CD8-positive, alpha-beta memory T cell (primary cell): ENCODE results near the gene CEP104. TPM values are rescaled to one million over a fixed set of nuclear protein-coding genes. Genes with fewer than 3 reads are reported as not detected.
A peak's percentile ranks its signal among the peaks of the same experiment; 100 is the strongest.

Source experiments
- CTCF ChIA-PET: fragments of 350-600 bp; sonication (Branson Sonifier 250); formaldehyde crosslinking; loops from one replicate; lab custom pipeline; 2021; ENCODE audit warnings: antibody characterized with exemption; lab: Charles Lee
- POLR2A ChIA-PET: fragments of 350-600 bp; sonication (Branson Sonifier 250); formaldehyde crosslinking; loops from one replicate; lab custom pipeline; 2021; ENCODE audit warnings: antibody characterized with exemption; lab: Charles Lee
- DNase-seq, 5 donors: peaks; one replicate each; pipeline versions ENCODE4 v3.0.0 to v3.0.0-alpha.2; 2020 to 2022; ENCODE audit warnings: mixed read lengths in 1 of 5
- H3K27ac ChIP-seq: one replicate; pipeline ENCODE4 v1.7.0; 2013; ENCODE audit warnings: low read depth, mild to moderate bottlenecking, low read length, moderate library complexity
- H3K27me3 ChIP-seq: 2 replicates; pipeline ENCODE4 v1.7.0; 2013; ENCODE audit warnings: low read length, mild to moderate bottlenecking; ENCODE audit not compliant: insufficient read depth, poor library complexity, severe bottlenecking
- H3K36me3 ChIP-seq: 2 replicates; pipeline ENCODE4 v1.7.0; 2013; ENCODE audit warnings: mild to moderate bottlenecking, low read length, moderate library complexity; ENCODE audit not compliant: insufficient read depth
- H3K4me1 ChIP-seq: 2 replicates; pipeline ENCODE4 v1.7.0; 2013; ENCODE audit warnings: mild to moderate bottlenecking, low read length, moderate library complexity; ENCODE audit not compliant: insufficient read depth
- H3K4me3 ChIP-seq: 2 replicates; pipeline ENCODE4 v1.7.0; 2013; ENCODE audit warnings: mild to moderate bottlenecking, low read length
- H3K9me3 ChIP-seq: 2 replicates; pipeline ENCODE4 v1.7.0; 2013; ENCODE audit warnings: mild to moderate bottlenecking, low read length
- H3K27ac Mint-ChIP-seq, 8 donors: one replicate each; pipeline ENCODE4 v1.8.0; 2020 to 2021; ENCODE audit warnings: mixed read lengths in 8 of 8, mild to moderate bottlenecking in 6 of 8, inconsistent platforms in 3 of 8, moderate library complexity in 3 of 8
- H3K27me3 Mint-ChIP-seq, 2 donors: one replicate each; pipeline ENCODE4 v1.8.0; 2020 to 2021; ENCODE audit warnings: mixed read lengths in 2 of 2, mild to moderate bottlenecking in 1 of 2, moderate library complexity in 1 of 2
- H3K36me3 Mint-ChIP-seq, 3 donors: one replicate each; pipeline ENCODE4 v1.8.0; 2020 to 2021; ENCODE audit warnings: mixed read lengths in 3 of 3, inconsistent platforms in 1 of 3, mild to moderate bottlenecking in 1 of 3
- H3K4me1 Mint-ChIP-seq, 3 donors: one replicate each; pipeline ENCODE4 v1.8.0; 2020 to 2021; ENCODE audit warnings: mixed read lengths in 3 of 3, inconsistent platforms in 1 of 3, mild to moderate bottlenecking in 1 of 3
- H3K4me3 Mint-ChIP-seq, 7 donors: one replicate each; pipeline ENCODE4 v1.8.0; 2020 to 2021; ENCODE audit warnings: mixed read lengths in 7 of 7, mild to moderate bottlenecking in 6 of 7, moderate library complexity in 4 of 7, inconsistent platforms in 2 of 7
- H3K9me3 Mint-ChIP-seq, 5 donors: one replicate each; pipeline ENCODE4 v1.8.0; 2020 to 2022; ENCODE audit warnings: mixed read lengths in 5 of 5, mild to moderate bottlenecking in 3 of 5, moderate library complexity in 2 of 5, inconsistent platforms in 1 of 5
- polyA plus RNA-seq: library from polyadenylated mRNA; unstranded; fragments of 300-500 nt; fragmentation: Illumina TruSeq; gene quantifications from one replicate; pipeline ENCODE4 v1.2.3, GENCODE V29; 2021
- total RNA-seq, 2 experiments: library from RNA; stranded (reverse); gene quantifications; one replicate each; pipeline ENCODE4 v1.2.3, GENCODE V29; 2021

The CEP104 gene
- total and polyA plus RNA-seq, 3 experiments from 2014 or later: 29.4 to 47.0 (median 45.0) TPM

DNA sequence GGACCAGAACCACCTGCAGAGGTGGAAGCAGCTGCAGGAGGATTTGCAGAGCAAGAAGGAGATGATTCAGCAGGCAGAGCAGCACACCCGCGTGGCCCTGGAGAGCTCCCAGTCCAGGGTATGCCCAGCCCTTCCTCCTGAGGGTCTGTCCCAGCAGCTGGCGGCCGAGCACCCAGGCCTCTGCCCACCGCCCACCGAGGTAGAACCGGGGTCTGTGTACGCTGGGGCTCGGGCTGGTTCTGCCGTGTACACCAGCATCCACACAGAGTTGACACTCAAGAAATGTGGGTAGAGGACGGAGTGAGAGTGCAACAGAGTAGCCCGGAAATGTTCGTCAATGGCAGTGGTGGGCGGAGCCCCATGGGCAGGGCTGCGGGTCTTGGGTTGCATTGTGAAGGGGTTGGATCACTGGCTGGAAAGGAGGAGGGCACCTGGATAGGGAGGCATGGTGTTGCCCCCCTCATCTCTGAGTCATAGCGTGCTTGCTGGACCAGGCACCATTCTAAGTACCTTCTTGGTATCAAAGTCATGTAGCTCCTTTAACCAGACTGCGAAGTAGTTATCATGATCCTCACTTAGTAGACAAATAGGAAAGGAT, 89.6 kb downstream of the CEP104 start:
- H3K4me1 ChIP-seq: peaks cover 12% of the 10 kb centered on the region
- H3K27ac ChIP-seq: no peak overlapping the region
- no peaks in the 10 kb centered on the region for H3K27me3 ChIP-seq
- ChIA-PET CTCF (interaction anchor here (1.4 kb wide), 1 partner anchor 43 kb away, joined by 4 read pairs; no protein-coding TSS in a partner anchor), POLR2A (interaction anchor here (0.7 to 0.8 kb wide), 2 partner anchors 8 to 128 kb away, joined by 3 to 4 read pairs; no protein-coding TSS in a partner anchor)
- DNase-seq: peak in 1 of 5 donors; percentile 38
- no peak overlapping the region for H3K4me3 ChIP-seq
- H3K36me3 ChIP-seq: no peaks in the 10 kb centered on the region
- H3K4me3 Mint-ChIP-seq: no peak overlapping the region
- peaks cover 6 to 26% of the 10 kb centered on the region in 2 donors for H3K27me3 Mint-ChIP-seq
- no peak overlapping the region for H3K27ac Mint-ChIP-seq
- H3K36me3 Mint-ChIP-seq: no peaks in the 10 kb centered on the region
- no peaks in the 10 kb centered on the region for H3K9me3 Mint-ChIP-seq
- no peaks in the 10 kb centered on the region for H3K9me3 ChIP-seq
- peaks cover 0 to 7% (median 2%) of the 10 kb centered on the region in 3 donors for H3K4me1 Mint-ChIP-seq

GRCh38 chr1:3763351-3764125, 93.5 kb downstream of the CEP104 start:
- Histone ChIP-seq H3K4me3 (no peak overlapping the region), H3K9me3 (no peaks in the 10 kb centered on the region), H3K4me1 (no peaks in the 10 kb centered on the region), H3K27me3 (no peaks in the 10 kb centered on the region), H3K36me3 (no peaks in the 10 kb centered on the region), H3K27ac (no peak overlapping the region)
- CTCF ChIA-PET: no interaction called here
- Mint-ChIP-seq H3K4me3 (no peak overlapping the region), H3K36me3 (no peaks in the 10 kb centered on the region), H3K9me3 (peaks cover 0 to 7% (median 3%) of the 10 kb centered on the region in 5 donors), H3K4me1 (no peaks in the 10 kb centered on the region), H3K27ac (no peak overlapping the region), H3K27me3 (peaks cover 17 to 50% of the 10 kb centered on the region in 2 donors)
- POLR2A ChIA-PET: no interaction called here
- peak in 1 of 5 donors; percentile 41 for DNase-seq

GRCh38 chr1:3762873-3763228, 94.2 kb downstream of the CEP104 start:
- ChIA-PET POLR2A (no interaction called here), CTCF (no interaction called here)
- H3K9me3 ChIP-seq: no peaks in the 10 kb centered on the region
- no peak overlapping the region for H3K27ac ChIP-seq
- no peaks in the 10 kb centered on the region for H3K4me1 Mint-ChIP-seq
- no peak overlapping the region for H3K27ac Mint-ChIP-seq
- H3K4me3 ChIP-seq: no peak overlapping the region
- no peaks in the 10 kb centered on the region for H3K36me3 Mint-ChIP-seq
- peaks cover 13 to 50% of the 10 kb centered on the region in 2 donors for H3K27me3 Mint-ChIP-seq
- H3K36me3 ChIP-seq: no peaks in the 10 kb centered on the region
- H3K9me3 Mint-ChIP-seq: peaks cover 0 to 7% (median 3%) of the 10 kb centered on the region in 5 donors
- no peak overlapping the region for H3K4me3 Mint-ChIP-seq
- no peaks in the 10 kb centered on the region for H3K4me1 ChIP-seq
- no peaks in the 10 kb centered on the region for H3K27me3 ChIP-seq
- peak in 1 of 5 donors; percentile 36 for DNase-seq

GRCh38 chr1:3762151-3762872, 94.7 kb downstream of the CEP104 start:
- Mint-ChIP-seq H3K9me3 (peaks cover 0 to 7% (median 3%) of the 10 kb centered on the region in 5 donors), H3K4me1 (no peaks in the 10 kb centered on the region), H3K36me3 (no peaks in the 10 kb centered on the region), H3K4me3 (no peak overlapping the region), H3K27me3 (peaks cover 13 to 44% of the 10 kb centered on the region in 2 donors), H3K27ac (no peak overlapping the region)
- Histone ChIP-seq H3K4me3 (no peak overlapping the region), H3K36me3 (no peaks in the 10 kb centered on the region), H3K9me3 (no peaks in the 10 kb centered on the region), H3K4me1 (no peaks in the 10 kb centered on the region), H3K27me3 (no peaks in the 10 kb centered on the region), H3K27ac (no peak overlapping the region)
- DNase-seq: peak in 1 of 5 donors; percentile 43
- CTCF ChIA-PET: no interaction called here
- POLR2A ChIA-PET: no interaction called here

Other genes starting within 250 kb of the CEP104 start
- gene MEGF6, start 245.7 kb downstream of the CEP104 start, total RNA-seq: 10 to 100 TPM; 10.8 to 12.0 TPM
- 3.4 TPM for gene MEGF6, start 245.7 kb downstream of the CEP104 start, polyA plus RNA-seq
- 10 to 100 TPM; 18.9 to 21.1 TPM for gene TPRG1L, start 232.2 kb downstream of the CEP104 start, total RNA-seq
- gene TPRG1L, start 232.2 kb downstream of the CEP104 start, polyA plus RNA-seq: 47.7 TPM
- 10 to 100 TPM; 26.1 to 30.7 TPM for gene WRAP73, start 207.1 kb downstream of the CEP104 start, total RNA-seq
- 33.8 TPM for gene WRAP73, start 207.1 kb downstream of the CEP104 start, polyA plus RNA-seq
- gene TP73, start 204.7 kb downstream of the CEP104 start, total RNA-seq: under 1 TPM; 0.49 to 0.63 TPM
- 0.20 TPM for gene TP73, start 204.7 kb downstream of the CEP104 start, polyA plus RNA-seq
- gene CCDC27, start 104.8 kb downstream of the CEP104 start, total RNA-seq: not detected
- gene CCDC27, start 104.8 kb downstream of the CEP104 start, polyA plus RNA-seq: not detected
- 1 to 10 TPM in 1 of 2 experiments, under 1 TPM in 1; 0.80 to 1.6 TPM for gene SMIM1, start 84.5 kb downstream of the CEP104 start, total RNA-seq
- gene SMIM1, start 84.5 kb downstream of the CEP104 start, polyA plus RNA-seq: 1.1 TPM
- gene LRRC47, start 60.7 kb downstream of the CEP104 start, total RNA-seq: 10 to 100 TPM; 42.6 to 50.5 TPM
- 36.9 TPM for gene LRRC47, start 60.7 kb downstream of the CEP104 start, polyA plus RNA-seq
- 10 to 100 TPM; 10.9 to 14.6 TPM for gene DFFB, start 265 bp upstream of the CEP104 start, total RNA-seq
- 8.3 TPM for gene DFFB, start 265 bp upstream of the CEP104 start, polyA plus RNA-seq
- 10 to 100 TPM; 49.7 to 51.8 TPM for gene C1orf174, start 43.1 kb upstream of the CEP104 start, total RNA-seq
- 31.1 TPM for gene C1orf174, start 43.1 kb upstream of the CEP104 start, polyA plus RNA-seq